ENCODE data around the gene EFNA3.

Gene EFNA3

GRCh38 chr1:155083865-155084721, 5.5 kb downstream of the EFNA3 start:
- DNase-seq = no peak

- peak; percentile 90 for DNase-seq
These were observed 6.3 kb downstream of the EFNA3 start for GRCh38 chr1:155084722-155085503.

- peak; percentile 63 for DNase-seq
These were observed 7.0 kb downstream of the EFNA3 start for GRCh38 chr1:155085504-155086127.

- DNase-seq = peak; percentile 73
These were observed 7.6 kb downstream of the EFNA3 start for GRCh38 chr1:155086128-155086741.

GRCh38 chr1:155086856-155087535, 8.4 kb downstream of the EFNA3 start:
- DNase-seq = no peak

- DNase-seq = peak; percentile 69
These were observed 12.7 kb downstream of the EFNA3 start for GRCh38 chr1:155091071-155092051.

- no peak for DNase-seq
These were observed 13.5 kb downstream of the EFNA3 start for GRCh38 chr1:155092131-155092530.

GRCh38 chr1:155092641-155093040, 14.0 kb downstream of the EFNA3 start:
- no peak for DNase-seq

- no peak for DNase-seq
These were observed 15.4 kb downstream of the EFNA3 start for GRCh38 chr1:155093911-155094621.

- DNase-seq = no peak
These were observed 15.9 kb downstream of the EFNA3 start for GRCh38 chr1:155094622-155094948.

GRCh38 chr1:155099331-155099730, 20.7 kb downstream of the EFNA3 start:
- no peak for DNase-seq

- no peak for DNase-seq
These were observed 24.7 kb downstream of the EFNA3 start for GRCh38 chr1:155103325-155103724.

- DNase-seq = no peak
These were observed 26.2 kb downstream of the EFNA3 start for GRCh38 chr1:155104605-155105534.

- DNase-seq = no peak
These were observed 27.0 kb downstream of the EFNA3 start for GRCh38 chr1:155105604-155106011.

- no peak for DNase-seq
These were observed 28.2 kb downstream of the EFNA3 start for GRCh38 chr1:155106862-155107261.

GRCh38 chr1:155107309-155108264, 28.9 kb downstream of the EFNA3 start:
- no peak for DNase-seq

- DNase-seq = no peak
These were observed 29.7 kb downstream of the EFNA3 start for GRCh38 chr1:155108296-155108695.

- no peak for DNase-seq
These were observed 31.7 kb downstream of the EFNA3 start for GRCh38 chr1:155110381-155110780.
